ENCODE measurements around the gene TP53AIP1.

DNA sequence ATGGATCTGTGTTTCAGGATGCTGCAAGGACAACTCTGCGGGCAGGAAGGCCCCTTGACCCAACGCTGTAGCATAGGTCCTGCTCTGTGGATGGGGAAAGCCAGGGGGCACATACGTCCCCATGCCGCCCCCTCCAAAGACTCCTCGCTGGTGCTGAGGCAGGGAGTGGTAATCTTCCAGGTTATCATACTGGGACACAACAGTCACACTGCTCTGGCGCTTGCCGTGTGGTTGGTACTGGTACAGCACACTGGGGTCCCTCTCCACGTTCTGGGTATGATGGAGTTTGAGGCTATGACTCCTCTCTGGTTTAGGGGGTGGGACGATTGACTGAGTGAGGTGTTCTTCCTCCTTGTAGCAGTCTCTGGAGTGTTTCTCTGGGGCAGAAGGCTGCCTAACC lies 26.2 kb upstream of the TP53AIP1 start:
- no peak for TF ChIP-seq POLR2A (IDR thresholded peaks at IDR 0.05)
- TF ChIP-seq, protein P1, sequence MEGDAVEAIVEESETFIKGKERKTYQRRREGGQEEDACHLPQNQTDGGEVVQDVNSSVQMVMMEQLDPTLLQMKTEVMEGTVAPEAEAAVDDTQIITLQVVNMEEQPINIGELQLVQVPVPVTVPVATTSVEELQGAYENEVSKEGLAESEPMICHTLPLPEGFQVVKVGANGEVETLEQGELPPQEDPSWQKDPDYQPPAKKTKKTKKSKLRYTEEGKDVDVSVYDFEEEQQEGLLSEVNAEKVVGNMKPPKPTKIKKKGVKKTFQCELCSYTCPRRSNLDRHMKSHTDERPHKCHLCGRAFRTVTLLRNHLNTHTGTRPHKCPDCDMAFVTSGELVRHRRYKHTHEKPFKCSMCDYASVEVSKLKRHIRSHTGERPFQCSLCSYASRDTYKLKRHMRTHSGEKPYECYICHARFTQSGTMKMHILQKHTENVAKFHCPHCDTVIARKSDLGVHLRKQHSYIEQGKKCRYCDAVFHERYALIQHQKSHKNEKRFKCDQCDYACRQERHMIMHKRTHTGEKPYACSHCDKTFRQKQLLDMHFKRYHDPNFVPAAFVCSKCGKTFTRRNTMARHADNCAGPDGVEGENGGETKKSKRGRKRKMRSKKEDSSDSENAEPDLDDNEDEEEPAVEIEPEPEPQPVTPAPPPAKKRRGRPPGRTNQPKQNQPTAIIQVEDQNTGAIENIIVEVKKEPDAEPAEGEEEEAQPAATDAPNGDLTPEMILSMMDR (IDR thresholded peaks at IDR 0.05): no peak

All from prostate gland (tissue), 2 donors.